GM18907 (cell line): ENCODE results near the gene ERBB4.
"Not testable (repeated sequence)": the region's sequence is repeated elsewhere in the genome, so short reads cannot be mapped to it uniquely, and the experiment has no call there.

ENCODE experiments used
- ATAC-seq: cut with Tn5 transposase; IDR thresholded peaks from one replicate; pipeline ENCODE4 v1.9.1; 2021; ENCODE audit warnings: mild to moderate bottlenecking, moderate library complexity; ENCODE audit not compliant: unreplicated experiment

ERBB4 gene

DNA sequence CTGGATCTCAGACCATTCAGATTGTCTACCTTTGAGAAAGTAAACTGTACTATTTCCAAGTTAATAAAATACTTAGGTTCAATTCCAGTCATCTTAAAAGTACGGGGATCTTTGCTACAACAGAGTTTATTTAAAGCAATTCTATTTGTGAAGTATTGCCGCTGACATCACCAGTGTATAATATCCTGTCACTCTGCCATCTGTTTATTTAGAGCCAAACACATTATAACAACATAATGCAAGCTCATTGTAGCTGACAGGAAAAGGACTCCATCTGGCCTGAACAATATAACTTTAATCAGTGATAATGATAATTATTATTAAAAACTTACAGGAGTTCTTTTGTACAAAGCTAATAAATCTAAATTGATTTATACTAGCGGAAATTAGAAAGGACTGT lies 786.8 kb downstream of the ERBB4 start:
- no peak for ATAC-seq

GRCh38 chr2:211748339-211748738 lies 790.3 kb downstream of the ERBB4 start:
- no peak for ATAC-seq

DNA sequence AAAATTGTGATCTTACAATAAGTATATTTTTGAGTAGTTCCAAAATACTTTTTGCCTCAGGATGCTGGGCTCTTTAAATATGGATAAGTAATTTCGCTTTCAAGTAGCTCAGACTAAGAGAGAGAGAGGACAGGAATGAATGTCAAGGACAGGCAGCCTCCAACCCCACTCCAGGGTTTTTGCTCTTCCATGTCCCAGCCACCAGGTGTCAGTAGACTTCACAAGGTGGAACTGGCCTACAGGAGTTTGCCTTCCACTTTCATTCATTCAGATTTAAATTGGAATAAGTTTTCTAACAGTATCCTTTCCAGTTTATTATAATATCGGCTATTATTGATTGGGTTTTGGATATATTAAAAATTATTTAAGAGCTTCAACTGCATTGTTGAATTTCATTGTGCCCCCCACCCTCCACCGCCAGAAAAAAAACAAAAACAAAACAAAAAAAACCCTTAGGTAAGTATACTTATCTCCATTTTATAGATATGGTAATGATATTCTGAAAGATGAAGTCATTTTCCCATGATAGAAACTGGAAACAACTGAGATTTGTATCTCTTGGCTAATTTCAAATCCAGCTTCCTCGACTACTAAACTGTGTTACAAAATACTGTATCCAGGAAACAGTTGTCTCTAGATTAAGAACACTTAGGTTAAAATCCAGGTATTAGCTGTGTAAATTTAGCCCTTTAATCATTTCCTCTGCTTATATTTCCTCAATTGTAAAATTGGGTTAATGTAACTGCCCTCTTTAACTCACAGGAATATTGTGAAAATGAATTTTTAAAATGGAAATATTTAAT lies 793.1 kb downstream of the ERBB4 start:
- ATAC-seq = peak; percentile 94

DNA sequence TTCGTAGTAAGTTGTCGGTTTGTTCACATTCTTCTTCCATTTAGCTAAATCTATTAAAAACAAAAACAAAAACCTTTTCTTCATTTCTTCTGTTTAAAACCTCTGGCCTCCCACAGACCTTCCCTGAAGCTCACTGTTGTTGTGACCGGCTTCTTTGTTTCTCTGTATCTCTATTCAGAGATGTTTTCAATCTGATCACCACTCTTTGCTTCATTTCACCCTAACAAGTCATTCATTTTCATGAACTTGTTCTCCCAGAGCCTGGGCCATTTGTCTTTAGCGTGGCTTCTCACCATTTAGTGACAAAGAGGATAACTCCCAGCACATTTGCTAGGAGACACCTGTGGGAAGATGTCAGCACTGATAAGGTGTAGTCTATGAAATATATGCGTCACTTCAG lies 794.2 kb downstream of the ERBB4 start:
- ATAC-seq = no peak

DNA sequence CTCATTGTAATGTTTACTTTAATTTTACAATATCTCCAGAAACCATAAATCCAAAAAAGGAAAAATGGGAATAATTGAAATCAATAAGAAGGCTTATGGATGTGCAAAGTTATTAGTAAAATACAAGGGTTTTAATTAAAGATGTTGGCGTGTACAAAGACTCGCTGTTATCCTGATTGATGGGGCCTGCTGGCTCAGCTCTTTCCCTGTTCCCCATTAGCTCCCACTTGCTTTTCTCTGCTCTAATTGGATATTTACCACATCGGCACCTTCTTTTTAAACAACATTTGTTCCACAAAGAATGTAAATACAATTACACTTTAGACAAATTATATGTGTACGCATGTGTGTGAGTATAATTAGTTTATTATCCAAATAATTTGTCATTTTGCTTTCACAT lies 796.6 kb downstream of the ERBB4 start:
- no peak for ATAC-seq

DNA sequence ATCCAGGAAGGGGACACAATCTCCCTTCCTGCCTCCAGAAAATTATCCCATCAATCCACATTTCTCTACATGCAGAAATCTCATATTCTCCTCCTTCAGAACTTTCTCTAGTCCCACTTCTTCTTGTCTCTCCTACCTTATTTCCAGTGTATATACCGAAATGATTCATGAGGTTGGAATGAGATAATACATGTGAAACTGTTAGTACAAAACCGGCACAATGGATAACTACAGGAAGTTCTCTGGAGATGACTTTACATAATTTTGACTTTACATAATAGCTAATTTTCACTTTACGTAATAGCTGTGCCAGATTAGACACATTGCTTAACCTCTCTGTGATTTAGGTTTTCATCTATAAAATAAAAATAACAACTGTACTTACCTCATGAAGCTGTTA lies 801.3 kb downstream of the ERBB4 start:
- no peak for ATAC-seq

- no peak for ATAC-seq
These were observed 808.4 kb downstream of the ERBB4 start for GRCh38 chr2:211730215-211730614.

GRCh38 chr2:211729433-211729832 lies 809.2 kb downstream of the ERBB4 start:
- ATAC-seq = no peak

- ATAC-seq = no peak
These were observed 813.7 kb downstream of the ERBB4 start for GRCh38 chr2:211724933-211725332.

GRCh38 chr2:211723398-211723797 lies 815.2 kb downstream of the ERBB4 start:
- ATAC-seq = no peak

DNA sequence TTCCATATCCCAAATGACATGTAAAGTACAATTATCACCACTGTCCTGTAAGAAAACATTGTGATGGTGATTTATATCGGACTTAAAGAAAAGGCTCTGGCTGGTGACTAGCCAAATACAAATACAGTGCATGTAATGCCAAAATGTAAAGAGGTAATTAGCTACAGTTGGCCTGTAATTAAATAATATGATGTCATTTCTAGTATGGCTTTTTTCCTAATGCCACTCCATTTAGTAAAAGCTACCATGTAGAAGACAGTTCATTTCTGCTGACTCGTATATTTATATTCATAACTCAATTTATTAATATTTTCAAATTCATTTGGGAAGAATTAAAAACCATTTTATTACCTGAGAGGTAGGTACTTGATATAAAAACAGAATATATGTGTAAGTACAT lies 815.7 kb downstream of the ERBB4 start:
- no peak for ATAC-seq

GRCh38 chr2:211721874-211722273 lies 816.7 kb downstream of the ERBB4 start:
- ATAC-seq = not testable (repeated sequence)

GRCh38 chr2:211709389-211709788 lies 829.2 kb downstream of the ERBB4 start:
- no peak for ATAC-seq

DNA sequence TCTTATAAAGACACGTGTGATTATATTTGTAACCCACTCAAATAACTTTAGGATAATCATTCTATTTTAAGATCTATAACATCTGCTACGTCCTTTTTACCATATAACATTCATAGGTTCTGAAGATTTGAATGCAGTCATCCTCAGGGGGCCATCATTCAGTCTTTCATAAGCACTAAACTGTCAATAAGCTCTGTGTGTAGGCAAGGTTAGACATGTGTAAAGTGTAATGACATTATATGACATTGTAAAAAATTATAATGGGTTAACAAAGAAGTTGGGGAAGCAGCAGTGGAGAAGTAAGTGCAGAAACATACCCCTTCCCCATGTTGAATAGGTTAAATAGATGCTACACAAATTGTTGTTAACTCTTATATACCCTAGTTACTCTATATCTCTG lies 845.9 kb downstream of the ERBB4 start:
- ATAC-seq = no peak

- no peak for ATAC-seq
These were observed 847.9 kb downstream of the ERBB4 start for GRCh38 chr2:211690736-211691135.

GRCh38 chr2:211688196-211688595 lies 850.4 kb downstream of the ERBB4 start:
- ATAC-seq = no peak

DNA sequence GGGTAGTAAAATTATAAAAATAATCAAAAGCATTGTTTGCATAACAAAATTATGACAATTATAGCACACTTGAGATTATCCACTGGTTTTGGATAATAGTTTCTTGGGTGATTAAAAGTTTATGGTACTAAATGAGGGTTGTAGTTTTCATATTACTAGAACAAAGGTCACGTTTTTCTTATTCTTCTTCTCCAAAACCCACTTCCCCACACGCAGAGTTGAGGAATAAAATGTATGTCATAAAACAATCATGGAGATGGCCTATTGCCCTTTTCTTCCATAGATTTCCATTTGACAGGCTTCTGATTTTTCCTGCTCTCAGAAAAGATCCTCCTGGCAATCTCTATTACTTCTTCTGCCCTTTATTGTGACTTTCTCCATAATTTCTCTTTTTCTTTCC lies 863.9 kb downstream of the ERBB4 start:
- no peak for ATAC-seq

GRCh38 chr2:211673133-211673905 lies 865.3 kb downstream of the ERBB4 start:
- no peak for ATAC-seq

GRCh38 chr2:211671977-211672376 lies 866.6 kb downstream of the ERBB4 start:
- no peak for ATAC-seq

- ATAC-seq = no peak
These were observed 873.3 kb downstream of the ERBB4 start for GRCh38 chr2:211665299-211665698.

GRCh38 chr2:211664321-211664720 lies 874.3 kb downstream of the ERBB4 start:
- ATAC-seq = no peak

- ATAC-seq = no peak
These were observed 884.3 kb downstream of the ERBB4 start for GRCh38 chr2:211654211-211654780.
